OCI-LY1 (cell line): ENCODE data around the gene GBP6.

Source experiments
- H2AFZ ChIP-seq: fragments of 200-600 bp; sonication (generic), shearing (Covaris generic); 2 replicates; pipeline ENCODE4 v1.6.0; 2014; ENCODE audit warnings: antibody characterized with exemption, mild to moderate bottlenecking, low read length
- H3F3A ChIP-seq: fragments of 200-600 bp; sonication (generic), shearing (Covaris generic); 2 replicates; pipeline ENCODE4 v1.6.0; 2014; ENCODE audit warnings: mild to moderate bottlenecking, antibody characterized with exemption, low read length, moderate library complexity; ENCODE audit not compliant: insufficient read depth
- H3K27ac ChIP-seq: fragments of 200-600 bp; sonication (generic); 2 replicates; pipeline ENCODE4 v1.5.1; 2014; ENCODE audit warnings: low read length, mixed run types, mild to moderate bottlenecking, low read depth; ENCODE audit not compliant: poor library complexity, severe bottlenecking
- H3K27me3 ChIP-seq: fragments of 200-600 bp; sonication (generic); 2 replicates; pipeline ENCODE4 v1.6.0; 2014; ENCODE audit warnings: antibody characterized with exemption, mild to moderate bottlenecking, low read length, moderate library complexity; ENCODE audit not compliant: insufficient read depth
- H3K36me3 ChIP-seq: fragments of 200-600 bp; sonication (generic); 2 replicates; pipeline ENCODE4 v1.6.1; 2014; ENCODE audit warnings: mild to moderate bottlenecking, antibody characterized with exemption, low read length, moderate library complexity, mixed read lengths; ENCODE audit not compliant: insufficient read depth
- H3K4me1 ChIP-seq: fragments of 200-600 bp; sonication (generic); 2 replicates; pipeline ENCODE4 v1.5.1; 2014; ENCODE audit warnings: mild to moderate bottlenecking, low read length, moderate library complexity; ENCODE audit not compliant: insufficient read depth, severe bottlenecking
- H3K4me2 ChIP-seq: fragments of 200-600 bp; sonication (generic), shearing (Covaris generic); 2 replicates; pipeline ENCODE4 v1.6.1; 2014; ENCODE audit warnings: low read length
- H3K4me3 ChIP-seq: fragments of 200-600 bp; sonication (generic); 2 replicates; pipeline ENCODE4 v1.5.1; 2014; ENCODE audit warnings: low read length, low read depth, mild to moderate bottlenecking, mixed read lengths; ENCODE audit not compliant: poor library complexity, severe bottlenecking
- H3K79me2 ChIP-seq: fragments of 200-600 bp; shearing (Covaris generic); 2 replicates; pipeline ENCODE4 v1.6.1; 2016; ENCODE audit warnings: mixed run types, low read length, mixed read lengths; ENCODE audit not compliant: insufficient read depth
- H3K9ac ChIP-seq: fragments of 200-600 bp; sonication (generic), shearing (Covaris generic); 2 replicates; pipeline ENCODE4 v1.6.1; 2014; ENCODE audit warnings: mild to moderate bottlenecking, low read length, mixed read lengths
- H3K9me2 ChIP-seq: fragments of 200-600 bp; sonication (generic), shearing (Covaris generic); 2 replicates; pipeline ENCODE4 v1.6.1; 2014; ENCODE audit warnings: low read depth, mild to moderate bottlenecking, low read length, mixed read lengths
- H3K9me3 ChIP-seq: fragments of 200-600 bp; shearing (Covaris generic); 2 replicates; pipeline ENCODE4 v1.6.1; 2014; ENCODE audit warnings: low read length, mixed read lengths
- H4K20me1 ChIP-seq: fragments of 200-600 bp; sonication (generic), shearing (Covaris generic); 2 replicates; pipeline ENCODE4 v1.6.0; 2016; ENCODE audit warnings: mild to moderate bottlenecking, low read length; ENCODE audit not compliant: insufficient read depth
- CTCF ChIP-seq: fragments of 200-600 bp; sonication (generic), shearing (Covaris generic); IDR thresholded peaks from 2 replicates; pipeline ENCODE4 v1.5.1; 2017; ENCODE audit warnings: mild to moderate bottlenecking, antibody characterized with exemption, low read length, moderate library complexity, mixed read lengths
- EZH2 ChIP-seq: fragments of 200-600 bp; sonication (generic), shearing (Covaris generic); IDR thresholded peaks from 2 replicates; pipeline ENCODE4 v1.8.0; 2017; ENCODE audit warnings: borderline replicate concordance, mixed run types, mild to moderate bottlenecking, antibody characterized with exemption, low read length, moderate library complexity, mixed read lengths

Gene GBP6

GRCh38 chr1:89332461-89332860 lies 31.4 kb upstream of the GBP6 start:
- Histone ChIP-seq H3K27me3 (no peaks in the 10 kb centered on the region), H3K36me3 (no peaks in the 10 kb centered on the region), H3K9me2 (no peaks in the 10 kb centered on the region), H3K27ac (no peak overlapping the region), H3K4me1 (no peaks in the 10 kb centered on the region), H3F3A (no peaks in the 10 kb centered on the region), H2AFZ (no peak overlapping the region), H3K4me3 (no peak overlapping the region), H3K9ac (no peak overlapping the region), H3K4me2 (no peak overlapping the region), H3K79me2 (no peaks in the 10 kb centered on the region), H3K9me3 (no peaks in the 10 kb centered on the region), H4K20me1 (no peaks in the 10 kb centered on the region)
- TF ChIP-seq EZH2 (no peak), CTCF (no peak)

GRCh38 chr1:89335486-89335885 lies 28.4 kb upstream of the GBP6 start:
- Histone ChIP-seq H3K4me1 (no peaks in the 10 kb centered on the region), H3K9me3 (no peaks in the 10 kb centered on the region), H3K9me2 (no peaks in the 10 kb centered on the region), H3K36me3 (no peaks in the 10 kb centered on the region), H3F3A (no peaks in the 10 kb centered on the region), H3K79me2 (no peaks in the 10 kb centered on the region), H3K27me3 (no peaks in the 10 kb centered on the region), H4K20me1 (no peaks in the 10 kb centered on the region), H3K4me2 (no peak overlapping the region), H2AFZ (no peak overlapping the region), H3K9ac (no peak overlapping the region), H3K27ac (no peak overlapping the region), H3K4me3 (no peak overlapping the region)
- TF ChIP-seq CTCF (no peak), EZH2 (no peak)

DNA sequence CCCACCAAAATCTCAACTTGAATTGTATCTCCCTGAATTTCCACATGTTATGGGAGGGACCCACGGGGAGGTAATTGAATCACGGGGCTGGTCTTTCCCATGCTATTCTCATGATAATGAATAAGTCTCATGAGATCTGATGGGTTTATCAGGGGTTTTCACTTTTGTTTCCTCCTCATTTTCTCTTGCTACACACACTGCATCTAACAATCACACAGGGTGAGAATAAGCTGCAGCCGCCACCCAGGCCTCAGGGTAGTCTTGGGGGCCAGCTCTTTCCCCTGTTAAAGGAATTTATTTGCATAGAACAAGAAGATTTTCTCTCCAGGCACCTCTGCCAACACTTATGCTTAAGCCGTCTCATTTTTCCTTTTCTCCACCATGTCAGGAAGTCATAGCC lies 26.0 kb upstream of the GBP6 start:
- no peaks in the 10 kb centered on the region for H3F3A ChIP-seq
- no peak overlapping the region for H2AFZ ChIP-seq
- H3K4me1 ChIP-seq: no peaks in the 10 kb centered on the region
- H3K36me3 ChIP-seq: no peaks in the 10 kb centered on the region
- H3K4me3 ChIP-seq: no peak overlapping the region
- H3K9ac ChIP-seq: no peak overlapping the region
- TF ChIP-seq CTCF: no peak
- no peak for TF ChIP-seq EZH2
- no peaks in the 10 kb centered on the region for H3K79me2 ChIP-seq
- H3K9me3 ChIP-seq: no peaks in the 10 kb centered on the region
- H3K4me2 ChIP-seq: no peak overlapping the region
- H3K27me3 ChIP-seq: no peaks in the 10 kb centered on the region
- H4K20me1 ChIP-seq: no peaks in the 10 kb centered on the region
- H3K27ac ChIP-seq: no peak overlapping the region
- no peaks in the 10 kb centered on the region for H3K9me2 ChIP-seq
